OCI-LY7 (cell line): ENCODE measurements around the gene PGM3. TPM values are rescaled to one million over a fixed set of nuclear protein-coding genes. Genes with fewer than 3 reads are reported as not detected.

Experiments
- BruUV-seq: library from RNA; stranded (reverse); fragments of 400-500 nt; replicated peaks from 2 replicates; lab custom pipeline; 2021; lab: Mats Ljungman, UMichigan
- CTCF ChIA-PET: fragments of 300-600 bp; sonication (Branson Sonifier 250); formaldehyde crosslinking; loops from one replicate; lab custom pipeline; 2022; ENCODE audit warnings: antibody characterized with exemption; ENCODE audit not compliant: unreplicated experiment; lab: Charles Lee
- POLR2A ChIA-PET: fragments of 300-600 bp; sonication (Branson Sonifier 250); formaldehyde crosslinking; loops from one replicate; lab custom pipeline; 2022; ENCODE audit warnings: antibody characterized with exemption; lab: Charles Lee
- DNase-seq: peaks from one replicate; pipeline ENCODE4 v3.0.0-alpha.2; 2015; ENCODE audit warnings: low spot score
- H2AFZ ChIP-seq: fragments of 200-600 bp; sonication (generic), shearing (Covaris generic); 2 replicates; pipeline ENCODE4 v1.6.1; 2014; ENCODE audit warnings: mild to moderate bottlenecking, antibody characterized with exemption, low read length, moderate library complexity
- H3K27ac ChIP-seq: fragments of 200-600 bp; sonication (generic); 2 replicates; pipeline ENCODE4 v1.5.1; 2014; ENCODE audit warnings: mixed run types, low read depth, mild to moderate bottlenecking, moderate library complexity, low read length, inconsistent platforms; ENCODE audit not compliant: poor library complexity, severe bottlenecking
- H3K36me3 ChIP-seq: fragments of 200-600 bp; sonication (generic); 2 replicates; pipeline ENCODE4 v1.6.1; 2014; ENCODE audit warnings: mild to moderate bottlenecking, antibody characterized with exemption, low read length, moderate library complexity, mixed read lengths; ENCODE audit not compliant: insufficient read depth
- H3K4me1 ChIP-seq: fragments of 200-600 bp; sonication (generic); 2 replicates; pipeline ENCODE4 v1.5.1; 2014; ENCODE audit warnings: mild to moderate bottlenecking, low read length; ENCODE audit not compliant: insufficient read depth, poor library complexity, severe bottlenecking
- H3K4me2 ChIP-seq: fragments of 200-600 bp; sonication (generic); 2 replicates; pipeline ENCODE4 v1.6.1; 2014; ENCODE audit warnings: mild to moderate bottlenecking, low read length
- H3K4me3 ChIP-seq: fragments of 200-600 bp; sonication (generic); 2 replicates; pipeline ENCODE4 v1.5.1; 2014; ENCODE audit warnings: mild to moderate bottlenecking, low read depth, low read length; ENCODE audit not compliant: poor library complexity, severe bottlenecking
- H3K79me2 ChIP-seq: fragments of 200-600 bp; sonication (generic); 2 replicates; pipeline ENCODE4 v1.6.1; 2016; ENCODE audit warnings: low read depth, mild to moderate bottlenecking, low read length, moderate library complexity, mixed read lengths; ENCODE audit not compliant: insufficient read depth
- H3K9me2 ChIP-seq: fragments of 200-600 bp; sonication (generic); 2 replicates; pipeline ENCODE4 v1.6.1; 2016; ENCODE audit warnings: mild to moderate bottlenecking, low read length, mixed read lengths; ENCODE audit not compliant: insufficient read depth
- H3K9me3 ChIP-seq: fragments of 200-600 bp; sonication (generic); 2 replicates; pipeline ENCODE4 v1.6.1; 2014; ENCODE audit warnings: mild to moderate bottlenecking, mixed run types, low read length, mixed read lengths
- H4K20me1 ChIP-seq: fragments of 200-600 bp; sonication (generic); 2 replicates; pipeline ENCODE4 v1.6.1; 2014; ENCODE audit warnings: mild to moderate bottlenecking, antibody characterized with exemption, low read length, moderate library complexity, mixed read lengths; ENCODE audit not compliant: insufficient read depth
- CTCF ChIP-seq: fragments of 200-600 bp; sonication (generic); conservative IDR thresholded peaks from 2 replicates; pipeline ENCODE4 v1.5.1; 2014; ENCODE audit warnings: mild to moderate bottlenecking, antibody characterized with exemption, low read length, moderate library complexity, mixed read lengths
- EZH2phosphoT487 ChIP-seq: fragments of 200-600 bp; sonication (generic); IDR thresholded peaks from 2 replicates; pipeline ENCODE4 v1.6.1; 2018; ENCODE audit warnings: low read depth, borderline replicate concordance, mild to moderate bottlenecking, mixed run types, antibody characterized with exemption, low read length, moderate library complexity, mixed read lengths
- intact Hi-C: fragments of 100-400 bp; cut with micrococcal nuclease; formaldehyde crosslinking; loops from one replicate; pipeline ENCODE4 v1.10.0; 2022; ENCODE audit not compliant: unreplicated experiment
- total RNA-seq, 2 experiments: library from RNA; depleted of rRNA in 1 of 2; stranded (reverse); fragments of >200 nt in 1 of 2; shearing (Covaris generic) in 1 of 2; gene quantifications; 2 replicates each; pipeline ENCODE4 v1.2.3, GENCODE V29; 2014 to 2022

PGM3 gene
- total RNA-seq, 2 experiments from 2014 or later, result 17.5 to 37.4 TPM

GRCh38 chr6:83138118-83138722 lies 54.8 kb downstream of the PGM3 start:
- Histone ChIP-seq H3K9me3 (no peaks in the 10 kb centered on the region), H3K79me2 (no peaks in the 10 kb centered on the region), H3K4me1 (no peaks in the 10 kb centered on the region), H3K4me2 (no peak overlapping the region), H4K20me1 (no peaks in the 10 kb centered on the region), H3K36me3 (peaks cover 73% of the 10 kb centered on the region), H2AFZ (no peak overlapping the region), H3K27ac (no peak overlapping the region), H3K9me2 (no peaks in the 10 kb centered on the region), H3K4me3 (no peak overlapping the region)
- TSS peak; percentile 31 for BruUV-seq
- TF ChIP-seq CTCF, result no peak
- TF ChIP-seq EZH2phosphoT487, result no peak
- DNase-seq, result no peak
- POLR2A ChIA-PET, result interaction anchor here (0.5 kb wide), 1 partner anchor 41 kb away, joined by 5 read pairs; no protein-coding TSS in a partner anchor
- CTCF ChIA-PET, result no interaction called here
- intact Hi-C loops, result no loop called here

DNA sequence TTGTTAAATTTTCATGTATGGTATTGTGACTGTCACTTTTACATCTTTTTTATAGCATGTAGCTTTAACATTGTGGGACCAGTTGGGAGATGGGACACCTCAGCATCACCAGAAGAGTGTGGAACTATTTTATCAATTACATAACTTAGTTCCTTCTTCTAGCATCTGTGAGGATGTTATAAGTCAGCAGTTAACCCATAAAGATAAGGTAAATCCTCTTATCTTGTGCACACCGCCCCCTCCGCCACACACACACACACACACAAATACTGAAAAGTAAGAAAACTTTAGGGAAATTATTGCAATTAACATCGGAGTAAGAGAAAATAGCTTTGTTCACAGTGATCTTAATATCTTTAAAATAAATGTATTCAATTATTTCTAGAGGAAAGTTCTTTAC lies 60.9 kb downstream of the PGM3 start:
- Histone ChIP-seq H3K36me3 (peaks cover 81% of the 10 kb centered on the region), H3K4me2 (no peak overlapping the region), H3K27ac (no peak overlapping the region), H3K4me1 (no peaks in the 10 kb centered on the region), H4K20me1 (no peaks in the 10 kb centered on the region), H2AFZ (no peak overlapping the region), H3K4me3 (no peak overlapping the region), H3K79me2 (no peaks in the 10 kb centered on the region), H3K9me3 (no peaks in the 10 kb centered on the region), H3K9me2 (no peaks in the 10 kb centered on the region)
- no TSS peak for BruUV-seq
- no peak for DNase-seq
- TF ChIP-seq CTCF (no peak), EZH2phosphoT487 (no peak)
- ChIA-PET CTCF (no interaction called here), POLR2A (interaction anchor here (0.7 kb wide), 1 partner anchor 47 kb away, joined by 3 read pairs; no protein-coding TSS in a partner anchor)
- intact Hi-C loops, result no loop called here

DNA sequence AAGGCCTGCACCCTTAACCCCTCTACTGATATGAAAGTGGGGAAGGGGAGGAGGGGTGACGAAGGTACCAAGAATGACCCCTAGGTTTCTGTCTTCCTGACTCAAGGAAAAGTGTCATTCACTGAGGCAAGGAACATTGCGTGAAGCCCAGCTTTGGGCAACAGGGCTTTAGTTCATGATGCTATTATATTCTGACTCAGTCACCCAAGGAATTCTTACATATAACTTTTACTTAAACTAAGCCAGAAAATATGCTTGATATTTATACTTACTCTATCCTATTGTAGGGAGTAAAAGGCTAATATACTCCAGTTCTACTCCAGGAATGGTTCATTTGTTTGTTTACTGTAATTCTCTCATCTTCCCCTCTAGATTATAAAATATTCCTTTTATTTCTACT lies 65.1 kb downstream of the PGM3 start:
- BruUV-seq, result no TSS peak
- TF ChIP-seq CTCF, result no peak
- no peak for TF ChIP-seq EZH2phosphoT487

More for the DNA sequence above, 65.1 kb downstream of the PGM3 start:
- no peaks in the 10 kb centered on the region for H3K9me3 ChIP-seq
- no peak overlapping the region for H2AFZ ChIP-seq
- no peak overlapping the region for H3K4me3 ChIP-seq
- no peak overlapping the region for H3K27ac ChIP-seq
- H3K36me3 ChIP-seq, result peaks cover 91% of the 10 kb centered on the region
- no peak for DNase-seq
- intact Hi-C loops, result no loop called here
- H3K4me2 ChIP-seq, result no peak overlapping the region
- POLR2A ChIA-PET, result no interaction called here
- H4K20me1 ChIP-seq, result no peaks in the 10 kb centered on the region
- no peaks in the 10 kb centered on the region for H3K79me2 ChIP-seq
- no peaks in the 10 kb centered on the region for H3K9me2 ChIP-seq
- H3K4me1 ChIP-seq, result no peaks in the 10 kb centered on the region
- CTCF ChIA-PET, result no interaction called here
